ENCODE data around the gene SYNE4. TPM values are rescaled to one million over a fixed set of nuclear protein-coding genes. Genes with fewer than 3 reads are reported as not detected.

The SYNE4 gene
- total and polyA plus RNA-seq, 9 of the 15 experiments (the other 6 are each of a cell fraction or from before 2014, with no cell fraction given): 0.03 to 0.65 (median 0.29) TPM

GRCh38 chr19:36054733-36055686 lies 46.4 kb upstream of the SYNE4 start, which contains the start of gene WDR62 (continued):
- TF ChIP-seq SMAD4 (CRISPR knock-in tag; conservative IDR thresholded peaks at IDR 0.05) (no peak), HCFC1 (IDR thresholded peaks at IDR 0.05; ENCODE audit: low read depth, low read length) (no peak), CHD7 (IDR thresholded peaks at IDR 0.05; ENCODE audit: low read depth, low read length) (no peak), E2F4 (CRISPR knock-in tag; IDR thresholded peaks at IDR 0.05; ENCODE audit: low read depth) (peak; percentile 95), NFE2 (IDR thresholded peaks at IDR 0.05; ENCODE audit: low read depth) (peak; percentile 60; the same call in 1 of the 2 replicates), CC2D1A (IDR thresholded peaks at IDR 0.05) (no peak), RUNX1 (IDR thresholded peaks at IDR 0.05; ENCODE audit: low read depth) (0 out of 2 replicates have a peak, but pooled peaks have one; percentile 11), GTF2E2 (tag; IDR thresholded peaks at IDR 0.05) (peak; percentile 59; the same call in 1 of the 2 replicates), HMBOX1 (IDR thresholded peaks at IDR 0.05) (no peak)
- TF ChIP-seq, protein P1, sequence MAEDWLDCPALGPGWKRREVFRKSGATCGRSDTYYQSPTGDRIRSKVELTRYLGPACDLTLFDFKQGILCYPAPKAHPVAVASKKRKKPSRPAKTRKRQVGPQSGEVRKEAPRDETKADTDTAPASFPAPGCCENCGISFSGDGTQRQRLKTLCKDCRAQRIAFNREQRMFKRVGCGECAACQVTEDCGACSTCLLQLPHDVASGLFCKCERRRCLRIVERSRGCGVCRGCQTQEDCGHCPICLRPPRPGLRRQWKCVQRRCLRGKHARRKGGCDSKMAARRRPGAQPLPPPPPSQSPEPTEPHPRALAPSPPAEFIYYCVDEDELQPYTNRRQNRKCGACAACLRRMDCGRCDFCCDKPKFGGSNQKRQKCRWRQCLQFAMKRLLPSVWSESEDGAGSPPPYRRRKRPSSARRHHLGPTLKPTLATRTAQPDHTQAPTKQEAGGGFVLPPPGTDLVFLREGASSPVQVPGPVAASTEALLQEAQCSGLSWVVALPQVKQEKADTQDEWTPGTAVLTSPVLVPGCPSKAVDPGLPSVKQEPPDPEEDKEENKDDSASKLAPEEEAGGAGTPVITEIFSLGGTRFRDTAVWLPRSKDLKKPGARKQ (CRISPR knock-in tag; IDR thresholded peaks at IDR 0.05): no peak

All from K562 (cell line).